NCI-H446 (cell line): Measurements from ENCODE around the gene C12orf57.

Experiments used
- DNase-seq, 2 experiments: peaks; one replicate each; lab custom pipeline; 2025; lab: John Stamatoyannopoulos, UW

Gene C12orf57

GRCh38 chr12:6937481-6938352, 6.1 kb upstream of the C12orf57 start:
- DNase-seq = peak; percentile 93 to 97

DNA sequence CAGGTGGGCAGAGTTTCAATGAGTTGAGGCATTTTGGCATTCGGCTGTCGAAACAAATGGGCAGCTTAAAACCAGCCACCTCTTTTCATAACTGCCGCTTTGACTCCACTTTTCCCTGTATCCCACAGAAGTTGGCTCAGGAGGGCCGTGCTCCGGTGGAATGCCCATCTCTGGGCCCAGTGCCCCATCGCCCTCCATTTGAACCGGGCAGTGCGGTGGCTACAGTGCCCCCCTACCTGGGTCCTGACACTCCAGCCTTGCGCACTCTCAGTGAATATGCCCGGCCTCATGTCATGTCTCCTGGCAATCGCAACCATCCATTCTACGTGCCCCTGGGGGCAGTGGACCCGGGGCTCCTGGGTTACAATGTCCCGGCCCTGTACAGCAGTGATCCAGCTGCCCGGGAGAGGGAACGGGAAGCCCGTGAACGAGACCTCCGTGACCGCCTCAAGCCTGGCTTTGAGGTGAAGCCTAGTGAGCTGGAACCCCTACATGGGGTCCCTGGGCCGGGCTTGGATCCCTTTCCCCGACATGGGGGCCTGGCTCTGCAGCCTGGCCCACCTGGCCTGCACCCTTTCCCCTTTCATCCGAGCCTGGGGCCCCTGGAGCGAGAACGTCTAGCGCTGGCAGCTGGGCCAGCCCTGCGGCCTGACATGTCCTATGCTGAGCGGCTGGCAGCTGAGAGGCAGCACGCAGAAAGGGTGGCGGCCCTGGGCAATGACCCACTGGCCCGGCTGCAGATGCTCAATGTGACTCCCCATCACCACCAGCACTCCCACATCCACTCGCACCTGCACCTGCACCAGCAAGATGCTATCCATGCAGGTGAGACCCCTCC, 5.2 kb upstream of the C12orf57 start:
- no peak for DNase-seq

DNA sequence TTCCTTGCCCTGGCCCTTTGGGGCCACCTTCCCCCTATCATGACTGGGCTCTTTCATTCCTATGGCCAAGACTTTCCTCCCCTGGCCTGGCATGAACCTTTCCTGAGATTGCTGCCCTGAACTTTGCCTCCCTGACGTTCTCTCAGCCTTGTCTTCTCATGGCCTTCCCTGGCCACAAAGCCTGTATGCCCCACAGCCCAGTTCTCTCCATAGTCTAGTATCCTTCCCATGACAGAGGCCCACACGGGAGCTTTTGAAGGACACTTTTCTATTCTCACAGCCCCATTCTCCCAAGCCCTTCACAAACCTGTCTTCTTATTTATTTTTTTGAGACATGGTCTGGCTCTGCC, 4.7 kb upstream of the C12orf57 start:
- no peak for DNase-seq

DNA sequence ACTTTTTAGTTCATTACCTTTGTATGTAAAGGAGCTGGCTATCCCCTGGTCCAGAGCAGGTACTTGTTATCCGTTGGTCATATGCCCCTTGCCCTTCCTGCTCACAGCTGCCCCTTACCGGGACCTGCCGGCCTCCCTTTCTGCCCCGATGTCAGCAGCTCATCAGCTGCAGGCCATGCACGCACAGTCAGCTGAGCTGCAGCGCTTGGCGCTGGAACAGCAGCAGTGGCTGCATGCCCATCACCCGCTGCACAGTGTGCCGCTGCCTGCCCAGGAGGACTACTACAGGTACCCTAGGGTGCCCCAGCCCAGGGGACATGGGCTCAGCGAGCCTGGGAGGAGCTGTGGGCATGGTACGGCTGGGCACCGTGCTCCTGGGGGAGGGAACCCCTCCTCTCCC, 2.6 kb upstream of the C12orf57 start:
- no peak for DNase-seq

DNA sequence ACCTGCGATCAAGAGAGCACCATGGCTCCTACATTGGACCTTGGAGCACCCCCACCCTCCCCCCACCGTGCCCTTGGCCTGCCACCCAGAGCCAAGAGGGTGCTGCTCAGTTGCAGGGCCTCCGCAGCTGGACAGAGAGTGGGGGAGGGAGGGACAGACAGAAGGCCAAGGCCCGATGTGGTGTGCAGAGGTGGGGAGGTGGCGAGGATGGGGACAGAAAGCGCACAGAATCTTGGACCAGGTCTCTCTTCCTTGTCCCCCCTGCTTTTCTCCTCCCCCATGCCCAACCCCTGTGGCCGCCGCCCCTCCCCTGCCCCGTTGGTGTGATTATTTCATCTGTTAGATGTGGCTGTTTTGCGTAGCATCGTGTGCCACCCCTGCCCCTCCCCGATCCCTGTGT, 2.0 kb upstream of the C12orf57 start:
- no peak for DNase-seq

DNA sequence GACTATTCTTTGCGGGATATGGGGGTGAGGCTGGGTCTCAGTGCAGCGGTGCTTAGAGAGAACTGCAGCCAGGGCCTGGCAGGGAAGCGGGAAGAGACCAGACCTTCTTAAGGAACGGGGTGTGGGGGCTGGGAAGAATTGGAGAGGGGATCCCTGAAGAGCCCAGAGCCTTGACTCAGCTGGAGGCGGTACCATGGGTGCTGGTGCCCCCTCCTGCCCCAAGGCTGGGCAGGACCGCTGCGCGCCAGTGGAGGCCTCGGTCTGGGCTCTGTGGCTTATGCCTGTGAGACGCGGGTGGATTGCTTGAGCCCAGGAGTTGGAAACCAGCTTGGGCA, 1.5 kb upstream of the C12orf57 start:
- no peak for DNase-seq

- DNase-seq = peak; percentile 93 to 97
These were observed 467 bp upstream of the C12orf57 start for GRCh38 chr12:6943389-6943721.

GRCh38 chr12:6944381-6945186, 762 bp downstream of the C12orf57 start:
- peak; percentile 99 for DNase-seq

DNA sequence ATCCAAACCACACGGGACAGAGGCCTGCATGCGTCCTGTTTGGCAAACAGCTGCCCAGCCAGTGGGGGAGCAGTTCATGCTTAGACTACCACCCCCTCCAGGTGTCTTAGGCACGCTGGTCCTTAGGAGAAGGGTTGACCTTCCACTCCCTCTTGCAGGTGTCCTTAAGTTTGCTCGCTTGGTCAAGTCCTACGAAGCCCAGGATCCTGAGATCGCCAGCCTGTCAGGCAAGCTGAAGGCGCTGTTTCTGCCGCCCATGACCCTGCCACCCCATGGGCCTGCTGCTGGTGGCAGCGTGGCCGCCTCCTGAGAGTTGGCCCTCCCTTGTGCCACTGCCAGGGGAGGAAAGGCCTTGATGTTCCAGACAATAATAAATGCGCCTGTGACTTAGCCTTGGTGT, 1.8 kb downstream of the C12orf57 start:
- no peak for DNase-seq

DNA sequence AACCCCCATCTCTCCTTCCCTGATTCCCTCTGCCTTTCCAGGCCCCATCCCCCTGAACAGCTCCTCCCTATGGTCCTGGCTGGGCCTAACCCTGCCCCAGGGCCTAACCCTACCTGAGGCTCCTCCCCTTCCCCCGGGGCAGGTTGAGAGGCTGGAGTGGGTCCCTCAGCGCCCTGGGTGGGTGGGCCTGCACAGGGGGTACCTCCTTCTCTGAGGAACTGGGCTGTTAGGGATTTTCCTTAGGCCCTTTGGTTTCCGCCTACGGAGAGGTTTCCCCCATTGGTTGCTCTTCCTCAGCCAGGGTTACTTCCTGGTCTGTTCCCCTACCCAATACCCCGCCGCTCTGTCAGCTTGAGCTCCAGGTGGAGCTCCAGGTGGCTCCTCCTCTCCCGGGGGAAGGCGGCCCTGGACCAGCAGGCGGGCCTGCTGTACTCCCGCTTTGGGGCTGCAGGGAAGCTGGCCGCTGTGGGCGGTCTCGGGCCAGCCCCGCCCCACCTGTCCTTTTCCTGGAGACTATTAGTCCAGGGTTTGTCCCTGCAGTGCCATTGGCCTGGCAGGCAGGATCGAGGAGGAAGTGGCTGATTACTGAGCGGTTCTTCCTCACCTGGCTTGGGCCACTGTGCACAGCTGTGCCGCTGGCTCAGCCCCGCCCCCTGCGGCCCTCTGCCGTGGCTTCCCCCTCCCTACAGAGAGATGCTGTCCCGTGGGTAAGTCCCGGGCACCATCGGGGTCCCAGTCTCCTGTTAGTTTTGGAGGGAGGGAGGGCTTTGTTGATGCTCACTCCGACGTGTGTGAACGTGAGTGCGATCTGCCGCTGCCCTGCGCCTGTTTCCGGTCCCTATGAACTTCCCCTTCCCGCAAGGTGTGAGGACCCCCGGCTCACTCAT, 2.5 kb downstream of the C12orf57 start:
- no peak for DNase-seq

DNA sequence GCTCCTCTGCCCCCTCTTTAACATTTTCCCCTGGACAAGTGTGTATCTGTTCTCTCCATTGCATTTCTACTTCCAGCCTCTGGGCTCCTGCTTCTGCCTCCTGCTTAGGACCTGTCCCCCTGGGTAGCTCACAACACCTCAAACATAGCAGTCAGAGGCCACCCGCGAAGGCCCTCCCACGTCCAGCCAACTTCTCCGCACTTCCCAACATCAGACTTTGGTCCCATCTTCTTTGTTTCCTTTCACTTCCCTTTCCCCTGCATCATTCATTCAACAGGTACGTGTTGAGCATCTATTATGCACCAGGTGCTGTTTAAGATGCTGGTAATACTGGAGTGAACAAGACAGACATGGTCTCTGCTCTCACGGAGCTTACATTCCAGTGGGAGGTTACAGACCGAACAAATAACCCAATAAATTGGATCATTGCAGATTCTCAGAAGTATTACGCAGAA, 3.1 kb downstream of the C12orf57 start:
- no peak for DNase-seq

DNA sequence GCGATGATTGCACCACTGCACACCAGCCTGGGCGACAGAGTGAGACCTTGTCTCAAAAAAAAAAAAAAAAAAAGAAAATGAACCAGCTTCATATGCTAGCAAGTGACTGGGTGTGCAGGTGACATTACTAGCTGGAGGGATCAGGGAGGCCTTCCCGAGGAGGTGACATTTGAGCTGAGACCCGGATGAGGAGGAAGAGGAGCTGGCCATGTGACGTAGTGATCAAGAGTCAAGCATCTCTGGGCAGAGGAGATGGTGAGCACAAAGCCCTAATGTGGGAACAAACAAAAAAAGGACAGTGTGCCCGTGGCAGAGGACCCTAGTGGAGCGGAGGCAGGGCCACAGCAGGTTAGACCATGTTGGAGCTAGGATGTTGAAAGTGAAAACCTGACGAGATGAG, 3.8 kb downstream of the C12orf57 start:
- no peak for DNase-seq

DNA sequence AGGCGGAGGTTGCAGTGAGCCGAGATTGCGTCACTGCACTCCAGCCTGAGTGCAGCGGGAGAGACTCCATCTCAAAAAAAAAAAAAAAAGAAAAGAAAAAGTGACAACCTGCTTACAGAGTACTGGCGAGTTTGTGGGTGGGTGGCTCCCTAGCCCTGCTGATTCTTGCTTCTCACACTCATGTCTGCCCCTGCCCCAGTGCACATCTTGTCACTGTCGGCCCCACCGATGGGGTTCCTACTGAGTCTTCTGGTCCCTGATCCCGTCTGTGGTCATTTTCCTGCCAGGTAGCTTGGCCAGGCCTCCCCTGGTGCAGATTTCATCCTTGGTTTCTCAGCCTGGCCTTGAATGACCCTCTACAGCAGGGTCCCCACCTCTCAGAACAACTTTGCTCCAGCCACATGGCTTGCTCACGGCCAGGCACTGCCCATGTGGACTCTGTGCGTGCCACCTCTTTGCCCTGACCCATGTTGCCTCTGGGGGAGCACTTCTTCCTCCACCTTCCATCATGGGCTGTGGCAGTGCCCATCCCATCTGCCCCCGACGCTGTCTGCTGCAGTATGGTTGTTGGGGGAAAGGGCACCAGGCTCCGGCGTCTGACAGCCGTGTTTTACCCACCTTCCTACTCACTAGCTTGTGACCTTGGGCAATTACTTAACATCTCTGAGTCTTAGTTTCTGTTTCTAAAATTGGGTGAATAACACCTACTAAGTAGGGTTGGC, 5.2 kb downstream of the C12orf57 start:
- no peak for DNase-seq

- DNase-seq = no peak
These were observed 6.6 kb downstream of the C12orf57 start for GRCh38 chr12:6950401-6950801.

DNA sequence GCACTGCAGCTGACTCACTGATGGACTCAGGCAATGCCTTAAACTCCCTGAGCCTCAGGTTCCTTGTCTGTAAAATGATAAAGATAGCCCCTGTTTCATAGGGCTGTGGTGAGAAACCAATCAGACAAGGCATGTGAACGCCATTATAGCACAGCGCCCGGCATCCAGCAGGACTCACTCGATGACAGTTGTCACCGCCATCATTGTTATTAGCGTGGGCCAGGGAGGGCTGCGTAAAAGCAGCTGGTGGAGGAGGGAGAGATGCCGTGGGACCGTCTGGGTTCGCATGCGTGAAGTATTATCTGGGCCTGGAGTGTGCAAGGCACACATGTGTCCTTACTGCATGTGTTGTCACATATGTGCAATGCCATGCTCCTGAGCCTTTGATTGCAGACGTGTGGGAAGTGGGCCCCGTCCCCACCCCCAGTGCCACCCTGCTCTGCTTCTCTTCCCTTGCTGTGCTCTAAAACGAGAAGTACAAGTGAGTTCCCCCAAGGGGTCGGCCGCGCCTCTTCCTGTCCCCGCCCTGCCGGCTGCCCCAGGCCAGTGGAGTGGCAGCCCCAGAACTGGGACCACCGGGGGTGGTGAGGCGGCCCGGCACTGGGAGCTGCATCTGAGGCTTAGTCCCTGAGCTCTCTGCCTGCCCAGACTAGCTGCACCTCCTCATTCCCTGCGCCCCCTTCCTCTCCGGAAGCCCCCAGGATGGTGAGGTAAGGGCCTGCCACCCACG, 7.2 kb downstream of the C12orf57 start, which contains the start of gene PTPN6:
TSS of gene PTPN6 (plus strand) at position 546 of the 730 bp plus-strand sequence. CDS start at position 703, 157 bp downstream.
- DNase-seq = no peak

DNA sequence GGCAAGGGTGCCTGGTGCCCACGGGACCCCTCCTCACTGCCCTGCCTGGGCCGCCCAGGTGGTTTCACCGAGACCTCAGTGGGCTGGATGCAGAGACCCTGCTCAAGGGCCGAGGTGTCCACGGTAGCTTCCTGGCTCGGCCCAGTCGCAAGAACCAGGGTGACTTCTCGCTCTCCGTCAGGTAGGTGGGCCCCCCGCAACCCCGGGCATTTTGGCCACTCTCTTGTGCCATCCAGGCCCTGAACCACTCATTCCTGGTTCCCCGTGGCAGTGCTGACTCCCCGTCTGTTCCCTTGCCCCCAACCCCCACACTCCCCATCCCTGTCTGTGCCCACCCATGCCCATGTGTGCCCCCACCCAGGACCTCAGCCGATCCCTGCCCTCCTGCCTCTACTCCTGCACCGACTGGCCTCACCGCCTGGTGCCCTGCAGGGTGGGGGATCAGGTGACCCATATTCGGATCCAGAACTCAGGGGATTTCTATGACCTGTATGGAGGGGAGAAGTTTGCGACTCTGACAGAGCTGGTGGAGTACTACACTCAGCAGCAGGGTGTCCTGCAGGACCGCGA, 7.8 kb downstream of the C12orf57 start:
- no peak for DNase-seq

- DNase-seq = no peak
These were observed 8.5 kb downstream of the C12orf57 start for GRCh38 chr12:6952121-6952862.

DNA sequence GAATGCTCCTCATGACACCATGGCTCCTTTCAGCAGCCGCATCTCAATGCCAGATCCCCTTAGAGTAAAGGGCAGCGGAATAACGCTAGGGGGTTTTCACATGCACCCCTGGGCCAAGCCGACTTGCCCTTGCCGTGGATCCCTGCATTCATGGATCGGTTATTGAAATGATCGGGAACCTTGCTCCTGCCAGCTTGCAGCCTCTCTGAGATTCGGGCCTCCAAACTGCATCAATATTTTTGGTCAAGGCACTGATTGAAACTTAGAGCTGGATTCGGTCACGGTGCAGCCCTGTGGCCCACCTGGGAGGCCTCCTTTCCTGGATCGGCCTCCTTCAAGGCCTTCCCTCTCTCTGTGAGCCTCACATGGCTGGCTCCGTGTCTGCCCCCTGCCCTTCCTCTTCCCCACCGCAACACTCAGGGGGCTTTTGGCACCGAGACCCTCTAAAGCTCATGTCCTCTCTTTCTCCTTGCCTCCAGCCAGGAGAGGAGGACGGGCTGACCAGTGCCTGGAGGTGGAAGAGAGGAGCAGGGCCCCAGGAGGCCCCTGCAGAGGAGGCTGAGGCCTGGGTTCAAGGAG, 9.1 kb downstream of the C12orf57 start:
- no peak for DNase-seq
